ENCODE results near the gene CHRNB1. TPM values are rescaled to one million over a fixed set of nuclear protein-coding genes. Genes with fewer than 3 reads are reported as not detected.
"Not testable (repeated sequence)": the region's sequence is repeated elsewhere in the genome, so short reads cannot be mapped to it uniquely, and the experiment has no call there.

Gene CHRNB1
- total RNA-seq, 3 donors from 2014 or later (not counting 1 experiment from before 2014, with no cell fraction given): 9.8 to 10.4 (median 10.2) TPM

GRCh38 chr17:7467498-7467897 lies 22.6 kb downstream of the CHRNB1 start:
- Mint-ChIP-seq H3K27me3 (ENCODE audit: low read depth in 2 of 2) (no peaks in the 10 kb centered on the region), H3K27ac (peak overlapping the region; percentile 18 to 82), H3K9me3 (no peaks in the 10 kb centered on the region), H3K36me3 (no peaks in the 10 kb centered on the region), H3K4me3 (no peak overlapping the region), H3K4me1 (peaks cover 17 to 36% of the 10 kb centered on the region in 2 donors)
- ATAC-seq: no peak
- Histone ChIP-seq H3K36me3 (ENCODE audit: control insufficient read depth, insufficient read depth, low read length) (peaks cover 30% of the 10 kb centered on the region), H3K4me3 (ENCODE audit: low read length) (no peak overlapping the region), H3K4me1 (ENCODE audit: control insufficient read depth, insufficient read depth, low read length) (peaks cover 26% of the 10 kb centered on the region), H3K27me3 (ENCODE audit: control insufficient read depth, insufficient read depth, low read length) (no peaks in the 10 kb centered on the region), H3K27ac (ENCODE audit: low read length) (no peak overlapping the region), H3K9me3 (ENCODE audit: control insufficient read depth, insufficient read depth, low read length) (no peaks in the 10 kb centered on the region)
- TF ChIP-seq CTCF (IDR thresholded peaks at IDR 0.05): no peak
- intact Hi-C loops (cut with micrococcal nuclease): no loop called here
- no peak for DNase-seq
- 89% methylated on average over 3 of the region's 3 CpGs for WGBS (ENCODE audit: insufficient coverage)

GRCh38 chr17:7468290-7468689 lies 23.4 kb downstream of the CHRNB1 start:
- H3K27ac ChIP-seq (ENCODE audit: low read length): no peak overlapping the region
- no peak overlapping the region for H3K4me3 ChIP-seq (ENCODE audit: low read length)
- peaks cover 17 to 36% of the 10 kb centered on the region in 2 donors for H3K4me1 Mint-ChIP-seq
- no peak overlapping the region for H3K4me3 Mint-ChIP-seq
- no peaks in the 10 kb centered on the region for H3K9me3 Mint-ChIP-seq
- intact Hi-C loops (cut with micrococcal nuclease): no loop called here
- TF ChIP-seq CTCF (IDR thresholded peaks at IDR 0.05): no peak
- H3K27me3 Mint-ChIP-seq (ENCODE audit: low read depth in 2 of 2): no peaks in the 10 kb centered on the region
- WGBS (ENCODE audit: insufficient coverage): 98% methylated on average over 11 of the region's 11 CpGs
- ATAC-seq (no peak), DNase-seq (no peak)
- peaks cover 22% of the 10 kb centered on the region for H3K36me3 ChIP-seq (ENCODE audit: control insufficient read depth, insufficient read depth, low read length)
- H3K27ac Mint-ChIP-seq: peak overlapping the region; percentile 18 to 33
- H3K27me3 ChIP-seq (ENCODE audit: control insufficient read depth, insufficient read depth, low read length): no peaks in the 10 kb centered on the region
- H3K4me1 ChIP-seq (ENCODE audit: control insufficient read depth, insufficient read depth, low read length): peaks cover 26% of the 10 kb centered on the region
- H3K9me3 ChIP-seq (ENCODE audit: control insufficient read depth, insufficient read depth, low read length): no peaks in the 10 kb centered on the region
- H3K36me3 Mint-ChIP-seq: no peaks in the 10 kb centered on the region

- Mint-ChIP-seq H3K36me3 (no peaks in the 10 kb centered on the region), H3K27ac (peak overlapping the region; percentile 18 to 33), H3K4me3 (no peak overlapping the region), H3K4me1 (peaks cover 17 to 36% of the 10 kb centered on the region in 2 donors), H3K9me3 (no peaks in the 10 kb centered on the region), H3K27me3 (ENCODE audit: low read depth in 2 of 2) (no peaks in the 10 kb centered on the region)
- intact Hi-C loops (cut with micrococcal nuclease): no loop called here
- Histone ChIP-seq H3K27me3 (ENCODE audit: control insufficient read depth, insufficient read depth, low read length) (no peaks in the 10 kb centered on the region), H3K9me3 (ENCODE audit: control insufficient read depth, insufficient read depth, low read length) (no peaks in the 10 kb centered on the region), H3K4me1 (ENCODE audit: control insufficient read depth, insufficient read depth, low read length) (peaks cover 26% of the 10 kb centered on the region), H3K36me3 (ENCODE audit: control insufficient read depth, insufficient read depth, low read length) (peaks cover 16% of the 10 kb centered on the region), H3K4me3 (ENCODE audit: low read length) (no peak overlapping the region), H3K27ac (ENCODE audit: low read length) (no peak overlapping the region)
- ATAC-seq (no peak), DNase-seq (no peak)
- 90% methylated on average over 12 of the region's 12 CpGs for WGBS (ENCODE audit: insufficient coverage)
- no peak for TF ChIP-seq CTCF (IDR thresholded peaks at IDR 0.05)
These were observed 24.0 kb downstream of the CHRNB1 start for GRCh38 chr17:7468804-7469389.

GRCh38 chr17:7469843-7470242 lies 25.0 kb downstream of the CHRNB1 start:
- H3K4me3 ChIP-seq (ENCODE audit: low read length); DNase-seq; H3K9me3 Mint-ChIP-seq; H3K36me3 Mint-ChIP-seq; H3K4me3 Mint-ChIP-seq; H3K27me3 Mint-ChIP-seq (ENCODE audit: low read depth in 2 of 2); H3K9me3 ChIP-seq (ENCODE audit: control insufficient read depth, insufficient read depth, low read length); H3K27ac Mint-ChIP-seq; H3K27me3 ChIP-seq (ENCODE audit: control insufficient read depth, insufficient read depth, low read length); ATAC-seq; H3K27ac ChIP-seq (ENCODE audit: low read length); intact Hi-C loops (cut with micrococcal nuclease): not testable (repeated sequence)
- Histone ChIP-seq H3K36me3 (ENCODE audit: control insufficient read depth, insufficient read depth, low read length) (peaks cover 13% of the 10 kb centered on the region), H3K4me1 (ENCODE audit: control insufficient read depth, insufficient read depth, low read length) (peaks cover 26% of the 10 kb centered on the region)
- H3K4me1 Mint-ChIP-seq: peaks cover 17 to 36% of the 10 kb centered on the region in 2 donors
- WGBS (ENCODE audit: insufficient coverage): 98% methylated on average over 12 of the region's 12 CpGs

GRCh38 chr17:7470457-7470973 lies 25.7 kb downstream of the CHRNB1 start:
- DNase-seq; H3K27me3 ChIP-seq (ENCODE audit: control insufficient read depth, insufficient read depth, low read length); H3K9me3 ChIP-seq (ENCODE audit: control insufficient read depth, insufficient read depth, low read length); H3K9me3 Mint-ChIP-seq; intact Hi-C loops (cut with micrococcal nuclease); H3K4me3 ChIP-seq (ENCODE audit: low read length); H3K27ac Mint-ChIP-seq; H3K36me3 Mint-ChIP-seq; ATAC-seq; H3K4me3 Mint-ChIP-seq; H3K27me3 Mint-ChIP-seq (ENCODE audit: low read depth in 2 of 2); H3K27ac ChIP-seq (ENCODE audit: low read length): not testable (repeated sequence)
- Histone ChIP-seq H3K4me1 (ENCODE audit: control insufficient read depth, insufficient read depth, low read length) (peaks cover 33% of the 10 kb centered on the region), H3K36me3 (ENCODE audit: control insufficient read depth, insufficient read depth, low read length) (peaks cover 12% of the 10 kb centered on the region)
- WGBS (ENCODE audit: insufficient coverage): 96% methylated on average over 8 of the region's 8 CpGs
- peaks cover 21 to 41% of the 10 kb centered on the region in 2 donors for H3K4me1 Mint-ChIP-seq

Data from natural killer cell (primary cell).